Measurements from ENCODE around the gene DDA1. TPM values are rescaled to one million over a fixed set of nuclear protein-coding genes. Genes with fewer than 3 reads are reported as not detected.
"Not testable (repeated sequence)": the region's sequence is repeated elsewhere in the genome, so short reads cannot be mapped to it uniquely, and the experiment has no call there.

Gene DDA1
- total RNA-seq, 1 donor from 2014 or later = 5.7 TPM

DNA sequence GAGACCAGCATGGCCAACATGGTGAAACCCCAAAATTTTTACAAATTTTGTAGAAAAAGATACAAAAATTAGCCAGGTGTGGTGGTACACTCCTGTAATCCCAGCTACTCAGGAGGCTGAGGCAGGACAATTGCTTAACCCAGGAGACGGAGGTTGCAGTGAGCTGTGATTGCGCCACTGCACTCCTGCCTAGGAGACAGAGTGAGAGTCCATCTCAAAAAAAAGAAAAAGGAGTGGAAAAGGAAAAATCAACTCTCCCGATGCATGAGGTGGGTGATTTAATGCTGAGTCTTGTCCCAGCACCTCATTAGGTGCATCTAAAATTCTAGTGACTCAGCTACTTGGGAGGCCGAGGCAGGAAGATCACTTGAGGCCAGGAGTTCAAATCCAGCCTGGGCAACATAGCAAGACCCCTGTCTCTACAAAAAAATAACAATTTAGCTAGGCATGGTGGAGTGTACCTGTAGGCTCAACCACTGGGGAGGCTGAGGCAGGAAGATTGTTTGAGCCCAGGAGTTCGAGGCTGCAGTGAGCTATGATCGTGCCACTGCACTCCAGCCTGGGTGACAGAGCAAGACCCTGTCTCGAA, 47.8 kb downstream of the DDA1 start:
- Histone ChIP-seq H3K4me3 (ENCODE audit: low read length in 3 of 3) (no peak overlapping the region), H3K27ac (ENCODE audit: low read depth, low read length) (no peak overlapping the region), H3K36me3 (ENCODE audit: control insufficient read depth in 3 of 3, insufficient read depth in 3 of 3, low read length in 3 of 3) (peaks cover 0 to 3% (median 0%) of the 10 kb centered on the region in 3 donors), H3K9me3 (ENCODE audit: control insufficient read depth in 3 of 3, low read length in 3 of 3) (no peaks in the 10 kb centered on the region), H3K27me3 (ENCODE audit: control insufficient read depth in 3 of 3, insufficient read depth in 3 of 3, low read length in 3 of 3) (no peaks in the 10 kb centered on the region), H3K4me1 (ENCODE audit: control insufficient read depth in 3 of 3, insufficient read depth in 3 of 3, low read length in 3 of 3) (peaks cover 9 to 12% (median 10%) of the 10 kb centered on the region in 3 donors), H3K9ac (ENCODE audit: low read depth in 1 of 3, low read length in 3 of 3) (no peak overlapping the region)

GRCh38 chr19:17357724-17358123, 48.4 kb downstream of the DDA1 start:
- Histone ChIP-seq H3K4me1 (ENCODE audit: control insufficient read depth in 3 of 3, insufficient read depth in 3 of 3, low read length in 3 of 3) (peaks cover 5 to 9% (median 8%) of the 10 kb centered on the region in 3 donors), H3K36me3 (ENCODE audit: control insufficient read depth in 3 of 3, insufficient read depth in 3 of 3, low read length in 3 of 3) (peaks cover 0 to 3% (median 0%) of the 10 kb centered on the region in 3 donors), H3K27me3 (ENCODE audit: control insufficient read depth in 3 of 3, insufficient read depth in 3 of 3, low read length in 3 of 3) (no peaks in the 10 kb centered on the region), H3K9me3 (ENCODE audit: control insufficient read depth in 3 of 3, low read length in 3 of 3) (no peaks in the 10 kb centered on the region), H3K27ac (ENCODE audit: low read depth, low read length) (peak overlapping the region; percentile 9), H3K4me3 (ENCODE audit: low read length in 3 of 3) (no peak overlapping the region), H3K9ac (ENCODE audit: low read depth in 1 of 3, low read length in 3 of 3) (no peak overlapping the region)

DNA sequence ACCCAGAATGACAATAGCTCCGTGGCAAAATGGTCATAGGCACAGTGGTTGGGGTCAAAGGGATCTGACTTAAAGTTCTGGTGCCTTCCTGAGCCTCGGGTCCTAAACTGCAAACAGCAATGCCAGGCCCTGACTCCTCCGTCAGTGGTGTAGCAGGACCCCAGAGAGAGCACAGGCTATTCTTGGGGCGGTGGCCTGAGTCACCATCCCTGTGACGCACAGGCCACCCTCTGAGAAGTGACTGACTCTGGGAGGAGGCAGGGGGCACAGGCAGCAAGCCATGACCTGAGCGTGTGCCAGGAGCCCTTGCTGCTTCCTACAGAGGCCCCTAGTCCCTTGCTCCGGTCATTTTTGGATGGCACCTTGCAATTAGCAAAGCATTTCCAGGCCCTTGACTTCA, 49.0 kb downstream of the DDA1 start:
- Histone ChIP-seq H3K4me1 (ENCODE audit: control insufficient read depth in 3 of 3, insufficient read depth in 3 of 3, low read length in 3 of 3) (peaks cover 0 to 5% (median 5%) of the 10 kb centered on the region in 3 donors), H3K4me3 (ENCODE audit: low read length in 3 of 3) (no peak overlapping the region), H3K27me3 (ENCODE audit: control insufficient read depth in 3 of 3, insufficient read depth in 3 of 3, low read length in 3 of 3) (no peaks in the 10 kb centered on the region), H3K36me3 (ENCODE audit: control insufficient read depth in 3 of 3, insufficient read depth in 3 of 3, low read length in 3 of 3) (peaks cover 0 to 3% (median 0%) of the 10 kb centered on the region in 3 donors), H3K9ac (ENCODE audit: low read depth in 1 of 3, low read length in 3 of 3) (no peak overlapping the region), H3K27ac (ENCODE audit: low read depth, low read length) (peak overlapping the region; percentile 9), H3K9me3 (ENCODE audit: control insufficient read depth in 3 of 3, low read length in 3 of 3) (no peaks in the 10 kb centered on the region)

GRCh38 chr19:17359905-17360800, 50.8 kb downstream of the DDA1 start:
- H3K27ac ChIP-seq (ENCODE audit: low read depth, low read length) = no peak overlapping the region
- no peaks in the 10 kb centered on the region for H3K9me3 ChIP-seq (ENCODE audit: control insufficient read depth in 3 of 3, low read length in 3 of 3)
- peaks cover 0 to 5% (median 5%) of the 10 kb centered on the region in 3 donors for H3K4me1 ChIP-seq (ENCODE audit: control insufficient read depth in 3 of 3, insufficient read depth in 3 of 3, low read length in 3 of 3)
- peaks cover 0 to 3% (median 0%) of the 10 kb centered on the region in 3 donors for H3K36me3 ChIP-seq (ENCODE audit: control insufficient read depth in 3 of 3, insufficient read depth in 3 of 3, low read length in 3 of 3)
- no peak overlapping the region for H3K4me3 ChIP-seq (ENCODE audit: low read length in 3 of 3)
- no peaks in the 10 kb centered on the region for H3K27me3 ChIP-seq (ENCODE audit: control insufficient read depth in 3 of 3, insufficient read depth in 3 of 3, low read length in 3 of 3)
- no peak overlapping the region for H3K9ac ChIP-seq (ENCODE audit: low read depth in 1 of 3, low read length in 3 of 3)

DNA sequence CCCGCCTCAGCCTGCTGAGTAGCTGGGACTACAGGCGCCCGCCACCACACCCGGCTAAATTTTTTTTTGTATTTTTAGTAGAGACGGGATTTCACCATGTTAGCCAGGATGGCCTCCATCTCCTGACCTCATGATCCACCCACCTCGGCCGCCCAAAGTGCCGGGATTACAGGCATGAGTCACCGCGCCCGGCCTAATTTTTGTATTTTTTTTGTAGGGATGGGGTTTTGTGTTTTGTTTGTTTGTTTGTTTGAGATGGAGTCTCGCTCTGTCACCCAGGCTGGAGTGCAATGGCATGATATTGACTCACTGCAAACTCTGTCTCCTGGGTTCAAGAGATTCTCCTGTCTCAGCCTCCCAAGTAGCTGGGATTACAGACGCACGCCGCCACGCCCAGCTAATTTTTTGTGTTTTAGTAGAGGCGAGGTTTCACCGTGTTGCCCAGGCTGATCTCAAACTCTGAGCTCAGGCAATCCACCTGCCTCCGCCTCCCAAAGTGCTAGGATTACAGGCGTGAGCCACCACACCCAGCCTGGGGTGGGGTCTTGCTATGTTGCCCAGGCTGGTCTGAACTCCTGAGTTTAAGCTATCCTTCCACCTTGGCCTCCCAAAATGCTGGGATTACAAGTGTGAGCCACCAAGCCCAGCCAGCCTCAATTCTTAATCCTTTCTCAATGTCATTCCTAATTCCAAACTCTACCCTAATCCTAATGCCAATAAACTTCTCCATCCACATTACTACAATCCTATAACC, 54.7 kb downstream of the DDA1 start:
- not testable (repeated sequence) for H3K4me1 ChIP-seq (ENCODE audit: control insufficient read depth in 3 of 3, insufficient read depth in 3 of 3, low read length in 3 of 3); H3K9ac ChIP-seq (ENCODE audit: low read depth in 1 of 3, low read length in 3 of 3); H3K36me3 ChIP-seq (ENCODE audit: control insufficient read depth in 3 of 3, insufficient read depth in 3 of 3, low read length in 3 of 3); H3K27me3 ChIP-seq (ENCODE audit: control insufficient read depth in 3 of 3, insufficient read depth in 3 of 3, low read length in 3 of 3); H3K27ac ChIP-seq (ENCODE audit: low read depth, low read length); H3K9me3 ChIP-seq (ENCODE audit: control insufficient read depth in 3 of 3, low read length in 3 of 3); H3K4me3 ChIP-seq (ENCODE audit: low read length in 3 of 3)

DNA sequence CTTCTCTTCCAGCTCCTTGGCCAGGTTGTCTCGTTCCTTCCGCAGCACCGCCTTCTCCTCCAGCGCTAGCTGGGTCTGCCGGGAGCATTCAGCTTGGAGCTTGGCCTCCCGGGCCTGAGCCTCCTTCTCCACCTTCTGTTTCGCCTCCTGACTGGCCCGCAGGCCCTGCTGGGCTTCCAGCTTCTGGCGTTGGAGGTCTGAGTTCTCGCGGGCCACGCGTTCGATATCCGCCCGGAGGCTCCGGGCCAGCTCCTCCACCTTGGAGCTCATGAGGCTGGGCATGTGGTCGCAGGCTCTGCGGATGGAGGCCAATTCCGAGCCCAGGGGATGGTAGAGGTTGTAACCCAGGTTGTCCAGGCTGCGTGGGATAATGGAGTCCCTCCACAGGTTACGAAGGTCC, 56.0 kb downstream of the DDA1 start:
- Histone ChIP-seq H3K4me1 (ENCODE audit: control insufficient read depth in 3 of 3, insufficient read depth in 3 of 3, low read length in 3 of 3) (peaks cover 5% of the 10 kb centered on the region in 3 donors), H3K9ac (ENCODE audit: low read depth in 1 of 3, low read length in 3 of 3) (no peak overlapping the region), H3K27me3 (ENCODE audit: control insufficient read depth in 3 of 3, insufficient read depth in 3 of 3, low read length in 3 of 3) (no peaks in the 10 kb centered on the region), H3K27ac (ENCODE audit: low read depth, low read length) (no peak overlapping the region), H3K36me3 (ENCODE audit: control insufficient read depth in 3 of 3, insufficient read depth in 3 of 3, low read length in 3 of 3) (peaks cover 0 to under 1% (median 0%) of the 10 kb centered on the region in 3 donors), H3K9me3 (ENCODE audit: control insufficient read depth in 3 of 3, low read length in 3 of 3) (no peaks in the 10 kb centered on the region), H3K4me3 (ENCODE audit: low read length in 3 of 3) (no peak overlapping the region)

GRCh38 chr19:17370026-17370587, 60.7 kb downstream of the DDA1 start:
- no peaks in the 10 kb centered on the region for H3K36me3 ChIP-seq (ENCODE audit: control insufficient read depth in 3 of 3, insufficient read depth in 3 of 3, low read length in 3 of 3)
- peak overlapping the region; percentile 83 for H3K27ac ChIP-seq (ENCODE audit: low read depth, low read length)
- no peaks in the 10 kb centered on the region for H3K9me3 ChIP-seq (ENCODE audit: control insufficient read depth in 3 of 3, low read length in 3 of 3)
- H3K9ac ChIP-seq (ENCODE audit: low read depth in 1 of 3, low read length in 3 of 3) = peak overlapping the region in 2 of 3 donors; percentile 54 to 78
- no peaks in the 10 kb centered on the region for H3K27me3 ChIP-seq (ENCODE audit: control insufficient read depth in 3 of 3, insufficient read depth in 3 of 3, low read length in 3 of 3)
- peaks cover 6 to 11% (median 10%) of the 10 kb centered on the region in 3 donors for H3K4me1 ChIP-seq (ENCODE audit: control insufficient read depth in 3 of 3, insufficient read depth in 3 of 3, low read length in 3 of 3)
- peak overlapping the region; percentile 37 to 63 (median 39) for H3K4me3 ChIP-seq (ENCODE audit: low read length in 3 of 3)

Other genes starting within 250 kb of the DDA1 start
- gene HAUS8, start 234.1 kb upstream of the DDA1 start, total RNA-seq = 2.6 TPM
- gene MYO9B, start 233.8 kb upstream of the DDA1 start, total RNA-seq = 12.5 TPM
- gene USE1, start 94.2 kb upstream of the DDA1 start, total RNA-seq = 19.3 TPM
- 4.7 TPM for gene OCEL1, start 83.3 kb upstream of the DDA1 start, total RNA-seq
- gene NR2F6, start 63.6 kb upstream of the DDA1 start, total RNA-seq = 21.9 TPM
- 2.1 TPM for gene USHBP1, start 44.8 kb upstream of the DDA1 start, total RNA-seq
- 64.7 TPM for gene BABAM1, start 42.1 kb upstream of the DDA1 start, total RNA-seq
- gene ANKLE1, start 27.7 kb upstream of the DDA1 start, total RNA-seq = 0.52 TPM
- gene ABHD8, start 6.1 kb upstream of the DDA1 start, total RNA-seq = 6.8 TPM
- gene MRPL34, start 3.7 kb upstream of the DDA1 start, total RNA-seq = 11.5 TPM
- gene ANO8, start 25.3 kb downstream of the DDA1 start, total RNA-seq = 1.6 TPM
- gene GTPBP3, start 28.0 kb downstream of the DDA1 start, total RNA-seq = 4.7 TPM
- 12.5 TPM for gene PLVAP, start 67.8 kb downstream of the DDA1 start, total RNA-seq
- gene CCDC194, start 84.6 kb downstream of the DDA1 start, total RNA-seq = not detected
- gene BST2, start 96.1 kb downstream of the DDA1 start, total RNA-seq = 11.5 TPM
- gene MVB12A, start 110.5 kb downstream of the DDA1 start, total RNA-seq = 21.9 TPM
- gene TMEM221, start 139.1 kb downstream of the DDA1 start, total RNA-seq = 0.52 TPM
- gene NXNL1, start 151.4 kb downstream of the DDA1 start, total RNA-seq = not detected
- 12.0 TPM for gene SLC27A1, start 161.0 kb downstream of the DDA1 start, total RNA-seq
- gene PGLS, start 202.1 kb downstream of the DDA1 start, total RNA-seq = 39.1 TPM
- gene COLGALT1, start 246.1 kb downstream of the DDA1 start, total RNA-seq = 38.1 TPM

All from skeletal muscle tissue (tissue), 4 donors.